GF-D8 (cell line): ENCODE measurements around the gene OR52E6.

Experiments used
- DNase-seq: peaks from one replicate; lab custom pipeline; 2025; lab: John Stamatoyannopoulos, UW

Gene OR52E6

GRCh38 chr11:5796541-5796940, 45.2 kb downstream of the OR52E6 start:
- DNase-seq = no peak

GRCh38 chr11:5791165-5791564, 50.5 kb downstream of the OR52E6 start, which contains the start of gene OR52N1:
Gene OR52N1, minus strand, starts transcription at chr11:5791265. Its CDS starts 2,449 bp downstream, at chr11:5788816.
- DNase-seq = no peak
